SKM-1 treated with dmso at 0.1 percent for 144 hours (cell line): ENCODE data around the gene TBCD.
A peak's percentile ranks its signal among the peaks of the same experiment; 100 is the strongest.

Experiments
- DNase-seq: peaks from one replicate; lab custom pipeline; 2025; ENCODE audit not compliant: unreplicated experiment; lab: John Stamatoyannopoulos, UW

TBCD gene

GRCh38 chr17:82869536-82869935 is 117.7 kb downstream of the TBCD start:
- no peak for DNase-seq

- no peak for DNase-seq
Measured at GRCh38 chr17:82870091-82870491, 118.2 kb downstream of the TBCD start.

GRCh38 chr17:82870541-82870940 is 118.7 kb downstream of the TBCD start:
- no peak for DNase-seq

- no peak for DNase-seq
Measured at GRCh38 chr17:82871056-82871775, 119.4 kb downstream of the TBCD start.

- no peak for DNase-seq
Measured at GRCh38 chr17:82871776-82872561, 120.1 kb downstream of the TBCD start.

- DNase-seq: no peak
Measured at GRCh38 chr17:82872591-82873520, 121.0 kb downstream of the TBCD start.

- no peak for DNase-seq
Measured at GRCh38 chr17:82873521-82873920, 121.7 kb downstream of the TBCD start.

- DNase-seq: no peak
Measured at GRCh38 chr17:82874011-82874835, 122.4 kb downstream of the TBCD start.

- DNase-seq: no peak
Measured at GRCh38 chr17:82875407-82875856, 123.6 kb downstream of the TBCD start.

GRCh38 chr17:82876149-82876548 is 124.3 kb downstream of the TBCD start:
- peak; percentile 9 for DNase-seq

- no peak for DNase-seq
Measured at GRCh38 chr17:82876602-82877379, 124.9 kb downstream of the TBCD start.

GRCh38 chr17:82878527-82878926 is 126.7 kb downstream of the TBCD start:
- DNase-seq: peak; percentile 62

GRCh38 chr17:82879241-82879640 is 127.4 kb downstream of the TBCD start:
- DNase-seq: no peak

GRCh38 chr17:82880620-82881323 is 128.9 kb downstream of the TBCD start:
- DNase-seq: no peak

- DNase-seq: no peak
Measured at GRCh38 chr17:82881324-82881823, 129.5 kb downstream of the TBCD start.

GRCh38 chr17:82881900-82882714 is 130.2 kb downstream of the TBCD start:
- no peak for DNase-seq

- no peak for DNase-seq
Measured at GRCh38 chr17:82882715-82883418, 131.0 kb downstream of the TBCD start.
